ENCODE data around the gene GPR37. TPM values are rescaled to one million over a fixed set of nuclear protein-coding genes. Genes with fewer than 3 reads are reported as not detected.

Gene GPR37
- total RNA-seq, 4 donors from 2014 or later, result 2.5 to 14.7 (median 11.2) TPM

DNA sequence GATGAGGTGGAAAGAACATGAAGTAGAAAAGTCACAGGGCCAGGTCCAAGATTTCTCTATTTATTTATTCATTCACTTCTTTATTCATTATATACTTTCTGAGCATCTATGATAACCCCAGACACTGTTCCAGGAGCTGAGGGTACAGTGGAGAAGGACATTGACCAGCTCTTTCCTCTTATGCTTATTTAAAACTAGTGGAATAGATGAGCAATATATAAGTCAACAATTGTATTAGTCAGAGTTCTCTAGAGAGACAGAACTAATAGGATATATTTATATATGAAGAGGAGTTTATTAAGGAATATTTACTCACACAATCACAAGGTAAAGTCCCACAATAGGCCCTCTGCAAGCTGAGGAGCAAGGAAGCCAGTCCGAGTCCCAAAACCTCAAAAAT is 15.0 kb upstream of the GPR37 start:
- 100% methylated on average over 1 of the region's 1 CpG; no CpG with 5 or more reads in 1 of the 2 donors for WGBS, 2 donors (ENCODE audit: low coverage in 1 of 2)
- no peaks in the 10 kb centered on the region for H3K27me3 ChIP-seq
- H3K4me1 ChIP-seq, result no peaks in the 10 kb centered on the region
- H3K4me3 ChIP-seq, result no peak overlapping the region
- TF ChIP-seq, protein P1, sequence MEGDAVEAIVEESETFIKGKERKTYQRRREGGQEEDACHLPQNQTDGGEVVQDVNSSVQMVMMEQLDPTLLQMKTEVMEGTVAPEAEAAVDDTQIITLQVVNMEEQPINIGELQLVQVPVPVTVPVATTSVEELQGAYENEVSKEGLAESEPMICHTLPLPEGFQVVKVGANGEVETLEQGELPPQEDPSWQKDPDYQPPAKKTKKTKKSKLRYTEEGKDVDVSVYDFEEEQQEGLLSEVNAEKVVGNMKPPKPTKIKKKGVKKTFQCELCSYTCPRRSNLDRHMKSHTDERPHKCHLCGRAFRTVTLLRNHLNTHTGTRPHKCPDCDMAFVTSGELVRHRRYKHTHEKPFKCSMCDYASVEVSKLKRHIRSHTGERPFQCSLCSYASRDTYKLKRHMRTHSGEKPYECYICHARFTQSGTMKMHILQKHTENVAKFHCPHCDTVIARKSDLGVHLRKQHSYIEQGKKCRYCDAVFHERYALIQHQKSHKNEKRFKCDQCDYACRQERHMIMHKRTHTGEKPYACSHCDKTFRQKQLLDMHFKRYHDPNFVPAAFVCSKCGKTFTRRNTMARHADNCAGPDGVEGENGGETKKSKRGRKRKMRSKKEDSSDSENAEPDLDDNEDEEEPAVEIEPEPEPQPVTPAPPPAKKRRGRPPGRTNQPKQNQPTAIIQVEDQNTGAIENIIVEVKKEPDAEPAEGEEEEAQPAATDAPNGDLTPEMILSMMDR (IDR thresholded peaks at IDR 0.05), result no peak
- TF ChIP-seq EP300 (IDR thresholded peaks at IDR 0.05) (no peak), POLR2AphosphoS5 (IDR thresholded peaks at IDR 0.05) (no peak), POLR2A (IDR thresholded peaks at IDR 0.05) (no peak)
- no peak overlapping the region for H3K27ac ChIP-seq
- ATAC-seq, result no peak
- no peaks in the 10 kb centered on the region for H3K9me3 ChIP-seq
- no peaks in the 10 kb centered on the region for H3K36me3 ChIP-seq

DNA sequence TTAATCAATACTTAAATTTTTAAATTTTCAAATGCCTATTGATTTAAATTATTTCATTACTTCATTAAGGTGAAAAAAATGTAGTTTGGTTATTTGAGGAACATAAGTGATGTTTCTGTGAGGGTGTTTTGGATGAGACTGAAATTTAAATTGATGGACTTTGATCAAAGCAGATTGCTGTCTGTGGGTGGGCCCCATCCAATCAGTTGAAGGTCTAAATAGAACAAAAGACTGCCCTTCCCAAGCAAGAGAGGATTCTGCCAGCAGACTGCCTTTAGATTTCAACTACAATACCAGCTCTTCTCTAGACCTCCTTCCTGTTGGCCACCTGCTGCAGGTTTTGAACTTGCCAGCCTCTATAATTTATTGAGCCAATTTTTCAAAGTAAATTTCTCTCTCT is 14.5 kb upstream of the GPR37 start:
- H3K36me3 ChIP-seq, result no peaks in the 10 kb centered on the region
- H3K27me3 ChIP-seq, result no peaks in the 10 kb centered on the region
- no peak for ATAC-seq
- no peak overlapping the region for H3K27ac ChIP-seq
- no peaks in the 10 kb centered on the region for H3K9me3 ChIP-seq
- H3K4me1 ChIP-seq, result no peaks in the 10 kb centered on the region
- TF ChIP-seq, protein P1 (IDR thresholded peaks at IDR 0.05), result no peak
- TF ChIP-seq POLR2AphosphoS5 (IDR thresholded peaks at IDR 0.05), result no peak
- TF ChIP-seq EP300 (IDR thresholded peaks at IDR 0.05), result no peak
- TF ChIP-seq POLR2A (IDR thresholded peaks at IDR 0.05), result no peak
- H3K4me3 ChIP-seq, result no peak overlapping the region

DNA sequence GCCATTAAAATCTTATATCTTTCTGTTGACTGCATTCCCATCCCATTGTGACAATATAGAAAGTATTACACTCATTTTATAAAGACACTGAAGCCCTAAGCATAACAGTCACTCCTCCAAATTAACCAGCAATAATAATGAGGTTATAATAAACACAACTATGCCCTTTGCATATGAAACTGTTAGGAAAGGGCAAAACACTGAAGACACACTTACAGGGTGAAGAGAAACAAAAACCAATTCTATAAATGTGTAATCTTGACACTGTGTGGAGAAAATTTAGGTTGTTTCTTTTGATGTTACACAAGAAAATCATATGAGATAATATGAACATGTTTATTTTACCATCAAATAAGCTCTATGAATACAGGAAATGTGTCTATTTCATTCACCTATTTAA is 14.0 kb upstream of the GPR37 start:
- no peaks in the 10 kb centered on the region for H3K4me1 ChIP-seq
- H3K36me3 ChIP-seq, result no peaks in the 10 kb centered on the region
- no peaks in the 10 kb centered on the region for H3K27me3 ChIP-seq
- H3K4me3 ChIP-seq, result no peak overlapping the region
- ATAC-seq, result no peak
- H3K27ac ChIP-seq, result no peak overlapping the region
- TF ChIP-seq, protein P1 (IDR thresholded peaks at IDR 0.05), result no peak
- TF ChIP-seq POLR2A (IDR thresholded peaks at IDR 0.05) (no peak), EP300 (IDR thresholded peaks at IDR 0.05) (no peak), POLR2AphosphoS5 (IDR thresholded peaks at IDR 0.05) (no peak)
- no peaks in the 10 kb centered on the region for H3K9me3 ChIP-seq

DNA sequence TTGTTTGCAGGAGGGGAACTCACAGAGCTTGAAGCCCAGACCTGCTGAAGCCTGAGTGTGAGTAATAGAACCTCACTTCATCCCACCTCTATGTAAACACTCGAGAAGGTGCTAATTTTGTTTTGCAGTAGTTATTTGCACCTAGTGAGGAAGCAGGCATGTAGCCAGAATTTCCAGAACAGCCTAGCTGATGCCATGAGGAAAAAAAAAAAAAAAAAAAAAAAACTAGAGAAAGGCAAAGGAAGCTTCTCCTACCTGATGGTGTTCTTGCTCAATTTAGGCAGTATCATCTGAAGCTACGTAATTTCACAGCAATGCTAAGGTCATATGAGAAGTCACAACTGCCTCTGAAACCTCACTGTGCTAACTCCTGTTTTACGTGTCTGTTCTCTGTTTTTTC is 13.6 kb upstream of the GPR37 start:
- H3K4me1 ChIP-seq, result no peaks in the 10 kb centered on the region
- H3K4me3 ChIP-seq, result no peak overlapping the region
- H3K27me3 ChIP-seq, result no peaks in the 10 kb centered on the region
- H3K27ac ChIP-seq, result no peak overlapping the region
- no peaks in the 10 kb centered on the region for H3K36me3 ChIP-seq
- H3K9me3 ChIP-seq, result no peaks in the 10 kb centered on the region
- ATAC-seq, result no peak
- WGBS, 2 donors (ENCODE audit: low coverage in 1 of 2), result 59 to 62% methylated on average over 3 of the region's 3 CpGs
- TF ChIP-seq POLR2A (IDR thresholded peaks at IDR 0.05) (no peak), EP300 (IDR thresholded peaks at IDR 0.05) (no peak), POLR2AphosphoS5 (IDR thresholded peaks at IDR 0.05) (no peak)
- TF ChIP-seq, protein P1 (IDR thresholded peaks at IDR 0.05), result no peak

DNA sequence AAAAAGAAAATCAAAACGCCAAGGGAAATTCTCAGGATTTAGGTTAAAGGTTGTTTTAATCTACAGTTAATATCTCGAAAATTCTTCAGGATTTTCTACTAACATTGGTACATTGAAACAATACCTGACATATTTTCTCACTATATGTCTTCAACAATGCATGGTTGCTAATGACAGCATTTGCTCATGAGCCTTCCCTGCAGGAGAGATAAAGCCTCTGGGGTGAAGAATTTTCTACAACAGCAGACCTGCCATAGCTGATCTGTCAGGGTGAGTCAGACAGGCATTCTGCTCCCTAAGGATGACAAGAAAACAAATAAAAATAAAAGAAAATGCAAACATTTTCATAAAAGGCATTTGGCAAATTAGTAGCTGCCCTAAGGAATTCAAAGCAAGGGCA is 11.7 kb upstream of the GPR37 start:
- Histone ChIP-seq H3K36me3 (no peaks in the 10 kb centered on the region), H3K27ac (no peak overlapping the region), H3K4me1 (no peaks in the 10 kb centered on the region), H3K9me3 (no peaks in the 10 kb centered on the region), H3K4me3 (no peak overlapping the region), H3K27me3 (no peaks in the 10 kb centered on the region)
- no peak for ATAC-seq
- WGBS, 2 donors (ENCODE audit: low coverage in 1 of 2), result 84 to 85% methylated on average over 2 of the region's 2 CpGs
- TF ChIP-seq EP300 (IDR thresholded peaks at IDR 0.05) (no peak), POLR2A (IDR thresholded peaks at IDR 0.05) (no peak), POLR2AphosphoS5 (IDR thresholded peaks at IDR 0.05) (no peak)
- TF ChIP-seq, protein P1 (IDR thresholded peaks at IDR 0.05), result no peak

Measured in gastroesophageal sphincter (tissue), 4 donors.